Activated CD8-positive, alpha-beta memory T cell treated with anti-CD3 and anti-CD28 coated beads, Interleukin-2, amount 10 ng/mL, durations not matched to agents 7 days and 5 days (primary cell): ENCODE measurements around the gene PGA5. TPM values are rescaled to one million over a fixed set of nuclear protein-coding genes. Genes with fewer than 3 reads are reported as not detected.
"Not testable (repeated sequence)": the region's sequence is repeated elsewhere in the genome, so short reads cannot be mapped to it uniquely, and the experiment has no call there.

Experiments
- ATAC-seq: fragments of 150-1000 bp; cut with Tn5 transposase; one replicate; pipeline ENCODE4 v1.10.0; 2021; ENCODE audit warnings: moderate library complexity
- CTCF ChIA-PET: fragments of 350-600 bp; sonication (Branson Sonifier 250); formaldehyde crosslinking; loops from one replicate; lab custom pipeline; 2021; ENCODE audit warnings: antibody characterized with exemption; lab: Charles Lee
- DNase-seq: peaks from one replicate; pipeline ENCODE4 v3.0.0-alpha.2; 2020
- H3K27ac Mint-ChIP-seq: one replicate; pipeline ENCODE4 v1.8.0; 2021; ENCODE audit warnings: mild to moderate bottlenecking, mixed read lengths
- H3K27me3 Mint-ChIP-seq: one replicate; pipeline ENCODE4 v1.8.0; 2021; ENCODE audit warnings: mixed read lengths
- H3K36me3 Mint-ChIP-seq: one replicate; pipeline ENCODE4 v1.8.0; 2021; ENCODE audit warnings: mild to moderate bottlenecking, mixed read lengths
- H3K4me1 Mint-ChIP-seq: one replicate; pipeline ENCODE4 v1.8.0; 2021; ENCODE audit warnings: mixed read lengths
- H3K4me3 Mint-ChIP-seq: one replicate; pipeline ENCODE4 v1.8.0; 2021; ENCODE audit warnings: mild to moderate bottlenecking, moderate library complexity, mixed read lengths
- H3K9me3 Mint-ChIP-seq: one replicate; pipeline ENCODE4 v1.8.0; 2022; ENCODE audit warnings: low read depth, mixed read lengths
- total RNA-seq, 2 experiments: library from RNA; stranded (reverse); gene quantifications; one replicate each; pipeline ENCODE4 v1.2.3, GENCODE V29; 2021

The PGA5 gene
- total RNA-seq, 2 experiments from 2014 or later = not detected

- H3K4me1 Mint-ChIP-seq, H3K27ac Mint-ChIP-seq: not testable (repeated sequence)
Measured at GRCh38 chr11:61210629-61211028, 30.3 kb upstream of the PGA5 start.

DNA sequence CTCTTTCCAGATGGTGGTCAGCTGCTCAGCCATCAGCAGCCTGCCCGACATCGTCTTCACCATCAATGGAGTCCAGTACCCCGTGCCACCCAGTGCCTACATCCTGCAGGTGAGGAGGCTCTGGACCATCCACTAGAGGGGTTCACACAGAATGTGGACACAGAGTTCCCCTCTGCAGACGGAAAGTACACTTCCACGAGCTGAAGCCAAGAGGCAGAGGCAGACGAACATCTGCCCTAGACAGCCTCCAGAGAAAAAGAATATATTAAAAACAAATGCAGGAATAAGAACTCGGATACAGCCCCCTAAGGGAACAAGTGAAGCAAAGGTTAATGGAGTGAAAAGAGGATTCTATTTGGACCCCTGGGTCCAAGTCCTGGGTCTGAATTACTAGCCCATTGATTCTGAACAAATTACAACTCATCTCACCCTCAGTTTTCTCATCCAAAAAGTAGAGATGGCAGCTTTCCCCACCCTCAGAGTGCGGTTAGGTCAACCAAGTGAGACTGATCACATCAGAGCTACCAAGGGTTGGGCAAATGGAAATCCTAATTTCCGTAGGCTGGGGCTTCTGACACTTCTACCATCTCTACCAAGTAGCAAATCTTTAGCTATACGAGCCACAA lies 29.5 kb upstream of the PGA5 start:
- H3K27ac Mint-ChIP-seq, H3K27me3 Mint-ChIP-seq, H3K9me3 Mint-ChIP-seq, DNase-seq, H3K36me3 Mint-ChIP-seq, ATAC-seq, H3K4me3 Mint-ChIP-seq, CTCF ChIA-PET, H3K4me1 Mint-ChIP-seq: not testable (repeated sequence)

More at GRCh38 chr11:61210629-61211028, 30.3 kb upstream of the PGA5 start:
- DNase-seq, ATAC-seq, H3K27me3 Mint-ChIP-seq, CTCF ChIA-PET, H3K36me3 Mint-ChIP-seq, H3K9me3 Mint-ChIP-seq, H3K4me3 Mint-ChIP-seq: not testable (repeated sequence)

GRCh38 chr11:61212202-61212601 lies 28.8 kb upstream of the PGA5 start:
- H3K36me3 Mint-ChIP-seq, H3K9me3 Mint-ChIP-seq, DNase-seq, H3K27ac Mint-ChIP-seq, ATAC-seq, CTCF ChIA-PET, H3K4me3 Mint-ChIP-seq, H3K4me1 Mint-ChIP-seq, H3K27me3 Mint-ChIP-seq: not testable (repeated sequence)

GRCh38 chr11:61213711-61214324 lies 27.2 kb upstream of the PGA5 start:
- H3K27me3 Mint-ChIP-seq = not testable (repeated sequence)

GRCh38 chr11:61218306-61218705 lies 22.7 kb upstream of the PGA5 start:
- CTCF ChIA-PET, H3K27ac Mint-ChIP-seq, H3K9me3 Mint-ChIP-seq, H3K27me3 Mint-ChIP-seq, ATAC-seq, H3K4me3 Mint-ChIP-seq, DNase-seq, H3K36me3 Mint-ChIP-seq, H3K4me1 Mint-ChIP-seq: not testable (repeated sequence)

More at GRCh38 chr11:61213711-61214324, 27.2 kb upstream of the PGA5 start:
- DNase-seq, H3K4me1 Mint-ChIP-seq, CTCF ChIA-PET, ATAC-seq, H3K36me3 Mint-ChIP-seq, H3K9me3 Mint-ChIP-seq, H3K27ac Mint-ChIP-seq, H3K4me3 Mint-ChIP-seq: not testable (repeated sequence)

DNA sequence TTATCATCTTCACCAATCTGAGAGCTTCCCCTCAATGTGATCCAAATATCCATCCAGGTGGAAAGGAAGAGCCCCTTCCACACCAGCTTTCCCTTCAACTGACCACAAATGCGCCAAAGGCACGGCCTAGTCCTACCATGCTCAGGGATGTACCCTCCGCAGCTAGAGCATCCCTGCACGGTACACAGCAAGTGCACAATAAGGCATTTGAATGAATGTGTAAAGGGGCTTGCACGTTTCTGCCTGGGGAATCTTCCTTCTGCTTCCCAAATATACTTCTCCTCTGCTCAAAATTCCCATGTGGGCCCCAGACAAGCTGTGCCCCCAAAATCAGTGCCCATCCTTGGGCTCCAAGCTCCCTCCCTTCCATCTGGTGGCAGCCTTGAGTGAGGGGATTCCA lies 22.0 kb upstream of the PGA5 start:
- H3K27me3 Mint-ChIP-seq, H3K27ac Mint-ChIP-seq, H3K9me3 Mint-ChIP-seq, DNase-seq, CTCF ChIA-PET, H3K4me3 Mint-ChIP-seq, H3K4me1 Mint-ChIP-seq, H3K36me3 Mint-ChIP-seq, ATAC-seq: not testable (repeated sequence)

DNA sequence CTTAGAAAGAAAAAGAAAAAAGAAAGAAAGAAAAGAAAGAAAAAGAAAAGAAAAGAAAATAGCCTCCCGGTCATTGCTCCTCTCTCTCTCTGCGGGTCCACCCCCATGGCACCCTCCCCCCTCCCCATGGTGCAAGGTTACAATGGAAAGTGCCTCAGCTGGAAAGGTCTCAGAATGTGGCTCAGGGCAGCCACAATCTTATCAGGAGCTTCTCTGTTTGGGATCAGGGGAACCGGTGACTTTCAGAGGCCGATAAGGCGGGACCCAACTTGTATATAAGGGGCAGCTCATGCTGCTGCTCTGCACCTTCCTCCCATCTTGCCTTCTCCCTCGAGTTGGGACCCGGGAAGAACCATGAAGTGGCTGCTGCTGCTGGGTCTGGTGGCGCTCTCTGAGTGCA lies 18.9 kb upstream of the PGA5 start, which contains the start of gene PGA4:
Gene PGA4 (plus strand): TSS at position 301 of the 400 bp plus-strand sequence. CDS start 54 bp downstream, at position 355.
- H3K36me3 Mint-ChIP-seq, H3K9me3 Mint-ChIP-seq, CTCF ChIA-PET, H3K27ac Mint-ChIP-seq, DNase-seq, H3K4me3 Mint-ChIP-seq, H3K4me1 Mint-ChIP-seq, ATAC-seq, H3K27me3 Mint-ChIP-seq: not testable (repeated sequence)

DNA sequence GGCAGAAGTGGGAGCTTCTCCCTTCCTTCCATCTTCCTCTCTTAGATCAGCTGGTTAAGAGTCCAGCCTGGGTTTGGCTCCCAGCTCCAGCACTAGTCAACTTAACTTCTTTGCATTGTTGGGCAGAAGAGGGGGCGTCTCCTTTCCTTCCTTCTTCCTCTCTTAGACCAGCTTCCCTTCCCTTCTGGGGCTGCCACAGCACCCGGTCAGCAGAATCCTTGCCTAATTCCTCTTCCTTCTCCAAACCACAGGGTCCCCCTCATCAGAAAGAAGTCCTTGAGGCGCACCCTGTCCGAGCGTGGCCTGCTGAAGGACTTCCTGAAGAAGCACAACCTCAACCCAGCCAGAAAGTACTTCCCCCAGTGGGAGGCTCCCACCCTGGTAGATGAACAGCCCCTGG lies 18.3 kb upstream of the PGA5 start:
- CTCF ChIA-PET = not testable (repeated sequence)

GRCh38 chr11:61226457-61227137 lies 14.4 kb upstream of the PGA5 start:
- ATAC-seq = not testable (repeated sequence)

More for the DNA sequence above, 18.3 kb upstream of the PGA5 start:
- not testable (repeated sequence) for DNase-seq, H3K27me3 Mint-ChIP-seq, H3K36me3 Mint-ChIP-seq, H3K9me3 Mint-ChIP-seq, H3K4me3 Mint-ChIP-seq, H3K27ac Mint-ChIP-seq, H3K4me1 Mint-ChIP-seq, ATAC-seq

DNA sequence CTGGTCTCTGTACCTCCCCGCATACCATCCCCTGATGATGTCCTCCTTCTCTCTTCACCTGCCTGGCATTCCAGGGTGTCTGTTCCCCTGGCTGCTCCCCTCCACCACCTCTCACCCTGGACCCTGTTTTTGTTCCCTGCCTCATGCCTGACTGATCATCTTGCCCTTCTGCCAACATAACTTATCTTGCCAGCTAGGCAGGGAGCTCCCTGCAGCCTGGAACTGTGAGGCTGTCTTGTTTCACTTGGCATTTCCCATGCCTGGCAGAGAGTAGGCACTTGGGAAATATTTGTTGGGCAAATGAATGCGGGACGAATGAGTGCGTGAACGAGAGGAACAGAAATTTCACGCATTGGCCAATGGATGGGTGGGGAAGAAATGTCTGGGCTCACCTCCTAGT lies 11.5 kb upstream of the PGA5 start:
- H3K9me3 Mint-ChIP-seq, H3K27ac Mint-ChIP-seq, H3K36me3 Mint-ChIP-seq, H3K4me1 Mint-ChIP-seq, H3K27me3 Mint-ChIP-seq, DNase-seq, H3K4me3 Mint-ChIP-seq, CTCF ChIA-PET, ATAC-seq: not testable (repeated sequence)

More at GRCh38 chr11:61226457-61227137, 14.4 kb upstream of the PGA5 start:
- H3K4me3 Mint-ChIP-seq, H3K4me1 Mint-ChIP-seq, H3K27ac Mint-ChIP-seq, DNase-seq, H3K36me3 Mint-ChIP-seq, H3K27me3 Mint-ChIP-seq, H3K9me3 Mint-ChIP-seq, CTCF ChIA-PET: not testable (repeated sequence)

GRCh38 chr11:61231033-61231432 lies 9.9 kb upstream of the PGA5 start:
- H3K36me3 Mint-ChIP-seq, ATAC-seq, H3K27ac Mint-ChIP-seq, CTCF ChIA-PET, H3K27me3 Mint-ChIP-seq, H3K9me3 Mint-ChIP-seq, H3K4me3 Mint-ChIP-seq, H3K4me1 Mint-ChIP-seq, DNase-seq: not testable (repeated sequence)

- H3K4me1 Mint-ChIP-seq, ATAC-seq, H3K4me3 Mint-ChIP-seq: not testable (repeated sequence)
Measured at GRCh38 chr11:61231585-61231984, 9.4 kb upstream of the PGA5 start.

GRCh38 chr11:61232548-61233145 lies 8.3 kb upstream of the PGA5 start:
- H3K4me3 Mint-ChIP-seq, ATAC-seq, H3K4me1 Mint-ChIP-seq, H3K27me3 Mint-ChIP-seq, H3K27ac Mint-ChIP-seq, CTCF ChIA-PET, DNase-seq, H3K36me3 Mint-ChIP-seq, H3K9me3 Mint-ChIP-seq: not testable (repeated sequence)

More at GRCh38 chr11:61231585-61231984, 9.4 kb upstream of the PGA5 start:
- H3K36me3 Mint-ChIP-seq, H3K9me3 Mint-ChIP-seq, H3K27me3 Mint-ChIP-seq, DNase-seq, CTCF ChIA-PET, H3K27ac Mint-ChIP-seq: not testable (repeated sequence)
